Body of pancreas (tissue), 4 donors: ENCODE results near the gene GPR42. TPM values are rescaled to one million over a fixed set of nuclear protein-coding genes. Genes with fewer than 3 reads are reported as not detected.
"Not testable (repeated sequence)": the region's sequence is repeated elsewhere in the genome, so short reads cannot be mapped to it uniquely, and the experiment has no call there.

Source experiments
- ATAC-seq: fragments of 150-250 bp; one replicate; pipeline ENCODE4 v1.9.1; 2016
- DNase-seq, 4 donors: peaks; one replicate each; pipeline ENCODE4 v3.0.0-alpha.2; 2019
- H3K27ac ChIP-seq, 4 donors: fragments of 200-600 bp; sonication (generic); 1 replicate in 3 of 4; 2 replicates in 1 of 4; pipeline versions ENCODE4 v1.5.1 to v1.6.1; 2016 to 2019; ENCODE audit warnings: mild to moderate bottlenecking in 1 of 4, mixed read lengths in 1 of 4, moderate library complexity in 1 of 4
- H3K27me3 ChIP-seq, 2 donors: fragments of 200-600 bp; sonication (generic); one replicate each; pipeline ENCODE4 v1.6.0; 2016; ENCODE audit warnings: mild to moderate bottlenecking in 1 of 2
- H3K36me3 ChIP-seq, 2 donors: fragments of 200-600 bp; sonication (generic); replicated peaks in 1 of 2; 2 replicates each; pipeline ENCODE4 v1.5.1; 2016; ENCODE audit warnings: low read depth in 2 of 2; ENCODE audit not compliant: insufficient read depth in 1 of 2
- H3K4me1 ChIP-seq: fragments of 200-600 bp; sonication (generic); one replicate; pipeline ENCODE4 v1.6.0; 2016
- H3K4me3 ChIP-seq, 2 donors: fragments of 200-600 bp; sonication (generic); 1 replicate in 1 of 2; 2 replicates in 1 of 2; pipeline ENCODE4 v1.5.1; 2016 to 2019
- H3K9me3 ChIP-seq, 3 donors: fragments of 200-600 bp; sonication (generic); 1 replicate in 2 of 3; 2 replicates in 1 of 3; pipeline ENCODE4 v1.5.1; 2016
- CTCF ChIP-seq, 7 experiments: fragments of 450-650 bp in 4 of 7; fragments of 200-600 bp in 3 of 7; sonication (generic) in 3 of 7; IDR thresholded peaks; one replicate each; pipeline ENCODE4 v1.5.1; 2016 to 2019; ENCODE audit warnings: antibody characterized with exemption in 7 of 7
- POLR2A ChIP-seq, 3 donors: fragments of 450-650 bp; IDR thresholded peaks; one replicate each; pipeline ENCODE4 v1.6.1; 2016; ENCODE audit warnings: antibody characterized with exemption in 3 of 3, mild to moderate bottlenecking in 2 of 3
- WGBS, 2 donors: methylation state at CpG; one replicate each; pipeline ENCODE4 v1.1.5; 2017; 5-methylcytosine and 5-hydroxymethylcytosine counted together
- intact Hi-C: fragments of 100-400 bp; cut with DNase I; formaldehyde crosslinking; loops from one replicate; pipeline ENCODE4 v1.15.1; 2023
- total RNA-seq, 2 donors: library from RNA; depleted of rRNA; stranded (reverse); fragments of >200 nt; gene quantifications; one replicate each; pipeline ENCODE4 v1.1.0, GENCODE V29; 2016

The GPR42 gene
- total RNA-seq, 2 donors from 2014 or later: not detected

GRCh38 chr19:35377656-35378055, 6.8 kb downstream of the GPR42 start:
- TF ChIP-seq POLR2A (IDR thresholded peaks at IDR 0.05) (no peak), CTCF (IDR thresholded peaks at IDR 0.05) (no peak)
- no peaks in the 10 kb centered on the region for H3K27me3 ChIP-seq
- H3K36me3 ChIP-seq: no peaks in the 10 kb centered on the region
- H3K27ac ChIP-seq: no peak overlapping the region
- no peak overlapping the region for H3K4me3 ChIP-seq
- H3K9me3 ChIP-seq: no peaks in the 10 kb centered on the region
- WGBS, 2 donors: 50 to 63% methylated on average over 1 of the region's 1 CpG
- intact Hi-C loops: no loop called here
- ATAC-seq (no peak), DNase-seq (no peak)
- H3K4me1 ChIP-seq: peaks cover 7% of the 10 kb centered on the region

GRCh38 chr19:35378356-35378755, 7.5 kb downstream of the GPR42 start:
- no peaks in the 10 kb centered on the region for H3K36me3 ChIP-seq
- DNase-seq: no peak
- H3K27me3 ChIP-seq: no peaks in the 10 kb centered on the region
- intact Hi-C loops: no loop called here
- WGBS, 2 donors: 97 to 99% methylated on average over 3 of the region's 3 CpGs
- H3K4me1 ChIP-seq: peaks cover 7% of the 10 kb centered on the region
- H3K27ac ChIP-seq: no peak overlapping the region
- H3K4me3 ChIP-seq: no peak overlapping the region
- ATAC-seq: no peak
- no peak for TF ChIP-seq POLR2A (IDR thresholded peaks at IDR 0.05)
- TF ChIP-seq CTCF (IDR thresholded peaks at IDR 0.05): no peak
- no peaks in the 10 kb centered on the region for H3K9me3 ChIP-seq

- H3K27ac ChIP-seq: not testable (repeated sequence)
These were observed 8.7 kb downstream of the GPR42 start for GRCh38 chr19:35379545-35379944.

GRCh38 chr19:35379992-35380391, 9.1 kb downstream of the GPR42 start:
- no peak for DNase-seq
- Histone ChIP-seq H3K9me3 (no peaks in the 10 kb centered on the region), H3K27ac (no peak overlapping the region), H3K4me3 (no peak overlapping the region), H3K27me3 (no peaks in the 10 kb centered on the region), H3K36me3 (no peaks in the 10 kb centered on the region), H3K4me1 (peaks cover 7% of the 10 kb centered on the region)
- no peak for TF ChIP-seq POLR2A (IDR thresholded peaks at IDR 0.05)
- no peak for TF ChIP-seq CTCF (IDR thresholded peaks at IDR 0.05)
- intact Hi-C loops: no loop called here
- WGBS, 2 donors: 32 to 36% methylated on average over 1 of the region's 1 CpG
- no peak for ATAC-seq

More at GRCh38 chr19:35379545-35379944, 8.7 kb downstream of the GPR42 start:
- ATAC-seq, DNase-seq, H3K27me3 ChIP-seq, H3K4me1 ChIP-seq, intact Hi-C loops, H3K9me3 ChIP-seq, H3K36me3 ChIP-seq, H3K4me3 ChIP-seq: not testable (repeated sequence)
- 96 to 99% methylated on average over 5 of the region's 5 CpGs for WGBS, 2 donors

GRCh38 chr19:35380450-35381124, 9.7 kb downstream of the GPR42 start:
- H3K9me3 ChIP-seq: no peaks in the 10 kb centered on the region
- H3K4me1 ChIP-seq: peaks cover 7% of the 10 kb centered on the region
- H3K36me3 ChIP-seq: no peaks in the 10 kb centered on the region
- peak; percentile 63 for ATAC-seq
- H3K27ac ChIP-seq: no peak overlapping the region
- peak in 3 of 4 donors; percentile 25 to 49 (median 44) for DNase-seq
- intact Hi-C loops: no loop called here
- TF ChIP-seq POLR2A (IDR thresholded peaks at IDR 0.05) (no peak), CTCF (IDR thresholded peaks at IDR 0.05) (no peak)
- H3K4me3 ChIP-seq: no peak overlapping the region
- WGBS, 2 donors: 55 to 58% methylated on average over 9 of the region's 9 CpGs
- no peaks in the 10 kb centered on the region for H3K27me3 ChIP-seq
